NOMO-1 treated with DMSO at 0.1 percent for 48 hours (cell line): Measurements from ENCODE around the gene MEIS2.

ENCODE experiments used
- DNase-seq: peaks from one replicate; lab custom pipeline; 2025; ENCODE audit not compliant: unreplicated experiment; lab: John Stamatoyannopoulos, UW

MEIS2 gene

DNA sequence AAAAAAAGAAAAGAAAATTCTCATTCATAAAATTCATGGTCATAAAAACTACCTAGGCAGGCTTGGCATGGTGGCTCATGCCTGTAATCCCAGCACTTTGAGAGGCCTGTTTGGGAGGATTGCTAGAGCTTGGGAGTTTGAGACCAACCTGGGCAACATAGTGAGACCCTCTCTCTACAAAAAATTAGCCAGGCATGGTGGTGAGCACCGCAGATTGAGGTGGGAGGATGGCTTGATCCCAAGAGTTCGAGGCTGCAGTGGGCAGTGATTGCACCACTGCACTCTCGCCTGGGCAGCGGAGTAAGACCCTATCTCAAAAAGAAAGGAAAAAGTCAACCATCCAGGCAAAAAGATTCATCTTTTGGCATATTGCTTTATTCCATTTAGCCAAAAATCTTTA is 58.5 kb downstream of the MEIS2 start:
- no peak for DNase-seq

DNA sequence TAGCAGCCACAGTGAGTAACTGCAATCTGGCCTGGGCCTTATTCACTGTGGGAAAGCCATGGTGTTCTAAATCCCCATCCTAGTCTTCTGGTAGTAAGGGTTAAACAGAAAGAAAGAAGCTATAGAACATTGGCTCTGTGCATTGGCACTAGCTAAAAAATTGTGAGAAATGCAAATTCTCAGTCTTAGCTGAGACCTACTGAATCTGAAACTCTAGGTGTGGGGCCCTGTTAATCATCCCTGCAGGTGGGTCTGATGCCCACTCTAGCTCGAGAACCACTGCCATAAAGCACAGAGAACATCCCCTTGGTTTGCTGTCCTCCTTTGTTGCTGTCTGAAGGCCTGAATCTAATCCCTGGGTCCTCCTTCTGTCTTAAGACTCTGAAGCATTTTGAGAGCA is 59.3 kb downstream of the MEIS2 start:
- DNase-seq, result no peak

DNA sequence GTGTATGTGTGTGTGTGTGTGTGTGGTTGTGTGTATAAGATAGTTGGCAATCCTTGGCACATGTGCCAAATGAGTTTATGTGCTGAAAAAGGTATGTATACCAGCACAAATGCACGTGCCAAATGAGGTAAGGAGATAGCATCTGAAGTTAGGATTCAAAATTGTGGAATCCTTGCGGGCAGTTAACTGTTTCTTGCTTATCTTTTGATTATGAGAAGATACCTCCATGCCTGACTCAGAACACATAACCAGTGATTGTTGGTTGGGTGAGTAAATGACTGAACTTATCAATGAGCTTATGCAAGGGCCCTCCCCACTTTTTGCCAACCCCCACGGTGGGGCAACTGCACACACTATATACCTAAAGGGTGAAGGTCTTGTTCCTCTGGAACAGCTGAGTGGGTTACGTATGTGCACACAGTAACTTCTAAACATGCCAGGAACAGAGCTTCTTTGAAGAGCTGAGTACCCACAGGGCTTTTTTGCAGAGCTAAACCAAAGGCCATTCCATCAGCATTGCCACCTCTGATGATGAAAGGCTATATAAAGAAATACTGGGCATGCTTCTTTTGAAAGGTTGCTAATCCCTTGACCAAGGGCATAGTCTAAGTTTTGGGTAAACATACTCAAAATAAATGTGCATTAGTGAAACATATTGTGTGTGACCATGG is 60.1 kb downstream of the MEIS2 start:
- DNase-seq, result no peak

DNA sequence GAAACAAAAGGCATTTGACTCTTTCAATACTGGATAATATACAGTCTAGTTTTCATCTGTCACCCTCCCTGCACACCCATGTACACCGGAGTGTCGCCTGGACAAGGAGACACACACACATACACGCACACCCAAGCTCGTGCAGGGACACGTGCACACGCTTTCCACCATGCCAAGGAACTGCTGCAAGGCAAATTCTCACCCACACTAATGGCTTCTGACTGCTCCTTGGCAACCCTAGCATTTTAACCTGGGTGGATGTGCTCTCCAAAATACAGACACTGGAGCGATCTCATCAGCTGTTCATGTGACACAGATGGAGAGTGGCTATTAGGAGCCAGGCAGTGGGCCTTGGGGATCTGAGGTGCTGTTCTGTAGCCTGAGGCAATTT is 61.6 kb downstream of the MEIS2 start:
- no peak for DNase-seq

DNA sequence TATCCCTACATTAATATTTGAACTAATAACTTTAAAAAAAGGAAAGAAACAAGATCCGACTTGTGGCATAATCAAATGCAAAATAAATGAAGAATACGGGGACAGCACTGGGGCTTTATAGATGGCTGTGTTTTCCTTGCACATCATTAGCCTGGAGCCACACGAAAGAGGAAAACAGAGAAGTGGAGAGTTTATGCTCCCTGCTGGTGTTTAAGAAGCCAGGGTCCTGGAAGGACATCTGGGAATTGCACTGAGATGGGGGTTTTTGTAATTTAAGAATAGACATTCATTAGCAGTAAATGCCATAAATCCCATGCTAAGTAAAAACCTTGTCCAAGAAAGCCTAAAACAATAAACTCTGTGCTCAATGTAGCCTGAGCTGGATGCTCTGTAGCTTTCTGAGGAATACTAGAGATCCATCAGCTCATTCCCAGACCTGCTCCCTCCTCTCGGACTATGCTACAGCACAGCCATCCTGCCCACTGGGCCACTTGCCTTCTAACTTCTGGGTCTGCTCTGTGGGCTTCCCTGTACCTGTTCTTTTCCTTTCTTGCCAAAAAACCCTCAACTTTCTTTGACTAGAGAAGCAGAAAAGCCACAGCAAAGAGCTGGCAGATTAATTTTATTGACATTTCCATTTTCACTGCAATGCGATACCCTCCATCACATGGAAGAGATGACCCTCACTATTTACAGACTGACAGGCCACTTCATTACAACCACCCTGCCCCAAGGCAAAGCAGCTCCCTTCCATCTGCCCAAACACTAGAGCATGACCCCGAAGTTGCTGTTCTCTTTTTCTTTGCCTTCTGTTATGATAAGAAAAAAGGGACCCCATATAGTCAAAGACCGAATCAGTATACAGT is 62.3 kb downstream of the MEIS2 start:
- DNase-seq, result no peak

DNA sequence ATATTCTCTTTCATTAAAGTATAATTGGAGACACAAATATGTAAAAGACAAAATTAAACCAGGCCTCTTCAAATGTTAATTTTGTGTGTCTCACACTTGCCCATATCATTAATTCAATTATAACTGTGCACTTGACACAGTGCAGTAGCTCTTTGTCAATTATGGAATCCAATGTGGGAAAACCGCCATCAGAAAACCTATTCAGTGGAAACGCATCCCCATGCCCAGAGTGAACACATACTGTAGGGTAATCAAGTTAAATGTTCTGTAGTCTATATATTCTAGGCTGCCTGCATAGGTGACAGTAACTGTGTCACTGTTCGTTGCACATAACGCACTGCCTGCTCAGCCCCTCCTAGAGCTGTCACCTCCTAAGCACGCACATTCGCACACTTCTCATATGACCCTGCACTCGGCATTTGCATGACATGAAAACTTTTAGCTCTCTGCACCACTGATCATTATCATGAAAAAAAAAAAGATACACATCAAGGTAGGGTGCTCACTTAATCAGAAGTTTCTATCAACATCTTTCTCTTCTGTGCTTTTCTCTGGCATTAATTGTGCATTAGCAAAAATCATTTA is 63.2 kb downstream of the MEIS2 start:
- no peak for DNase-seq

DNA sequence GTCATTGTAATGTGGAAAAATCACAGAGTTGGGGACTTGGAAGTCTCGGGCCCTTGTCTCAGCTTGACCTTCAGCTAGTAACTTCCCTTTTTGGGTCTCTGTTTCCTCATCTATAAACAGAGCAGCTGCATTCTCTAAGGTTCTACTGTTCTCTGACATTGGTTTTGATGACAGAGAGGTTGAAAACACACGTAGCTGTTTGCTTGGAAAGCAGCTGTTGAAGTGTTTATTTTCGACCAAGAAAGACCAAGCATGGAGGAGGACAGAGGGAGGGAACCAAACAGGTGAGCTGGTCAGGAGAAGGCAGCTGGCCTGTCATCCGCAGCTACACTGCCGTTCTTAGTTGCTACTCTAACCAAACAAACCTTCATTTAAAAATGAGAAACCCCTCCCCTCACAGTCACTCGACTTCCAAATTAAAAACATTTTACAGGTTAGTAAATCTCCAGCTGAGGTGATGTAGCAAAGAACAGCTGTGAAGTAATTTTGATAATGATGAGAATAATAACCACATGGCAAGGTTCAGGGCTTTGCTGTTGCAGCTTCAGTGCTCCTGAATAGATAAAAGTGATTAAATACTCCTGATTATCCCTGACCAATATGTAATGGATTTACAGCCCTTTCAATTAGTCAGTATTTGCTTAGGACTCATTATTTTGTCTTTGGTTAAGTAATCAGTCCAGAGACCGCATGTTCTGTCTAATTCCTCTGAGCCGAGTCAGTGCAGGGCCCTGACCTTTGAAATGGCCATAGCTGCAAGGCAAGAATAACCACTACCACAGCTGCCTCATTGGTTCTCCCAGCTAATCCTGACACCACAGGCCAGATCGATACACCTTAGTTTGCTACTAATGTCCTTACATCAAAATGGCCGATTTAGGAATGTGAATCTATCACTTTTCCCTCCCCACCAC is 65.3 kb downstream of the MEIS2 start:
- DNase-seq, result peak; percentile 1

DNA sequence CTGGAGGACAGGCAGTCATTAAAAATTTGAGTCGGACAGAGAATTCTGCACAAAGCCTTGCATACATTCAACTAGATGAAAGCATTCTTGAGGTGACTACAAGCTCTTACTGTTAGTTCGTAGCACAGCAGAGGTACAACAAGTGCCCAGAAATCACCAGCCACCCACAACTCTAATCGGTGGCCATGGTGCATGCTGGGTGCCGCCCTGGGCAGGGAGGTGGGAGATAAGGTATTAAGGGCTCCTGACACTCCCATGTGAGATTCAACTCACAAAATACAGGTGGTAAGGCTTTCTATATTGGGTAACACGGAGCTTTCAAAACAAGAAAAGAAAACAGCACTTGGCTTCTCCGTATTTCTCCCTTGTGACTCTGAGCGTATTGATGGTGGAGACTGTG is 66.0 kb downstream of the MEIS2 start:
- no peak for DNase-seq

DNA sequence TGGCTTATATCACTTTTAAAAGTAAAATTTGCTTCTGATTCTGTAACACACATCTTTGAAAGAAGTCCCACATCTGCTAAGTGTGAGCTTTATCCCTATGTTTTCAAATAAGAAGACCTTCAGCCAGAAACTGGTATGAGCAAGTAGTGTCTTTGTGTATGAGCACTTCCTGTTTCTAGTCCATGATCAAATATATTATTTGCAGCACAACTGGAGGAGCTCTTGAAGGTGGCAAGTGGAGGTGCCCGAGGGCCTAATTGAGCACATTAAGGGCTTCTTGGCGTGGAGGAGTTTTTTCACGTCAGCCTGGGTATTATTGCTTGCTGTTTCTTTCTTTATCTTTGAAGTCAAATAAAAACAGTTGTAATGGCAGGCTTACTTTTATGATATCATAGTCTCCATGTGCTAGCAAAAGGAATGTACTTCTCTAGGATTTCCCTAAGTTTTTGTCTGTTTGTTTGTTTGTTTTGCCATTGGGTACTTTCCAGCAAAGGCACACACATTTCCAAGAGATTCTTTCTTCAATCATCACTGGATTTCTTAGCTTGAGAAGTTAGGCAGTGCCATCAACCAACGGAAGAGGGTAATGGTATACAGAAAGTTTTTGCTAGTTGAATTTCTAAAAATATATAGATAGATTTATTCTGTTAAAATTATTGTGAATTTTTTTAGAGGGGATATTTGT is 68.1 kb downstream of the MEIS2 start:
- DNase-seq, result no peak

DNA sequence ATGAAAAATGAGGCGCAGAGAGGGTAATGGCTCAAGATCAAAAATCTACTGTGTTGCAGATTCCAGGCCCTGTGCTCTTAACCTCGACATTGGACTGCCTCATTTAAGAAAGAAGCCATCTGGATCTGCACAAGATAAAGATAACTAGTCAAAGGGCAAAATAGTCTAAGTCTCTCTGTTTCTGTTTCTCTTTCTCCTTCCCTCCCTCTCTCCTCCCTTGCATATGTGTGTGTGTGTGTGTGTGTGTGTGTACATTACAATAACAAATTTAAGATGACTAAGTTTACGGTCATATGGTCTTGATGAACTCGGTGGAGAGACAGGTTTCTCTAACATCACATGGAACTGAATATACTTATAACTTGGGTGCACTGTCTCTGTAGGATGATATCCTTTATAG is 69.2 kb downstream of the MEIS2 start:
- DNase-seq, result no peak

DNA sequence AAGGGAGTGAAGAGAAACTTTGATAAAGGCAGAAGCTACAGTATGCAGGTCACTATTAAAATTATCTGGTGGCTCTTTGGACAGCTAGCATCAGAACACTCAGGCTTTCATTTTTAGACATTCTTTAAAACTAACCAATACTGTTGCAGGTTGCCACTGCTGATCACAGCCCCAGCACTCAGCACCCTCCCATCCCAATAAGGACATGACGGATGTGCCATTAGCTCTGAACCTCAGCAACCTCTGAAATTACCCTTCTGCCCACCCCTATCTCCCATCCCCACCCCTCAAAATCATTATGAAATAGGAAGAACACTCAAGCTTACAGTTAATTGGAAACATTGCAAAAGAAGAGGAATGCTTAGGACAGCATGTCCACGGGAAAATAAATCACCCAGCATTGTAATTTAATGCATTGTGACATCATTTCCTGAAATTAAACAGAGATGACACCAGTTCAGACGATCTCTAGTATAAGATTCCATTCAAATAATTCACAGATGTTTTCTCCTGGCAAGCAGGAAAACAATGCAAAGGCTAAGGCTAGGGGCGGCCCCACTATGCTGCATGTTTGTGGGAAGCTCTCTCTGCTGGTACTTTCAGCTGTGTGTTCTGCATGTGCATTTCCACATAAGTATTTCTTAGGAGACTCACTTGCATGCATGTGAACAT is 71.6 kb downstream of the MEIS2 start:
- DNase-seq, result no peak

DNA sequence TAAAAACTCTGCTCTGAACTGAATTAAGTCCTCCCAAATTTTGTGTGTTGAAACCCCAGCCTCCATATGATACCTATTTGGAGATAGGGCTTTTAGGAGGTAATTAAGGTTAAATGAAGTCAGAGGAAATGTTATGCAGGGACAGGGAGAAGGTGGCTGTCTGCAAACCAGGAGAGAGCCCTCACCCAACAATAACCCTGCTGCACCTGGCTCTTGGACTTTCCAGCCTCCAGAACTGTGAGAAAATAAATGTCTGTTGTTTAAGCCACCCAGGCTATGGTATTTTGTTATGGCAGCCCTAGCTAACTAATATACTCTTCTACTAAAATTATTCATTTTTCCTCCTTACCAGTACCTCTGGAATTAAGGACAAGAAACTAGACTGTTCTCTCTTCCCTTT is 79.5 kb downstream of the MEIS2 start:
- DNase-seq, result no peak

DNA sequence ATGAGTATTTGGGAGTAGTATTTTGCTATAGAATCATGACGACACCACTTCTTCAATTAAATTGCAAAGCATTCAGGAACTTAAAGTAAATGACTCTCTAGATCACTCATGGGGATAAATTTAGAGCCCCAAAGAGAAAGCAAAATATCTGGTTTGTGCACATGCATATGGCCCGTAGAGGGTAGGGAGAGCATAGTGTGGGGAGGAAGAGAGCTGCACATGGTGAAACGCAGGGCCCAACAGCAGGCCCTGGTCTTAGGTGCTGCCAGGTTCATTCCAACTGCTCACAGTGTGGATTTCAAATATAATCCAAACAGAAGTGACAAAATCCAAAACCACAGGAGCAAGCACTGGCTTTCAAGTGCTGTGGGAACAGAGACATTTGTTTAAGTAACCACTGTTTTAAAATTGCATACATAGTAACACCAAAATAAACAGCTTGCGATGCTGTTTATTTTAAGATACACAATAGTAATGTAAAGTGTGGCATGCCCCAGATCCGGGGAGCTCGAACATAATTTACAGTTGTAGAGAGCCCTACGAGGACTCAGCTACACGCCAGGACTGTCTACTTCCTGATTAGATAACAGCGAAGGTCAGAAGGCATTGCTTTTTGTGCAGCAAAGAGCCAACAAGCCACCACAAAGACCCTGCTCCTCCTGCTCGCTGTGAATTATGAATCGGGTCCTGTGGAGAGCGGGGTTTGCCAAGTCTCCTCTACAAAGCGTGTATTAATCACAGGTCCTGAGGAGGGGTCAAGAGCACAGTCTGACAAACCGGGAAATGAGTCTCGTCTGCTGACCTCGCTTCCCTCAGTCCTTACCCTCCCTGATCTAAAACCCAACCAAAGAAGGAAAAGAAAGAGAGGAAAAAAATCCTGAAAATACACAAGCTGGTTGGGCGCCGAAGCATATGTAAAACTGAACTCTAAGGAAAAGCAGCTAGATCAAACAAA is 80.6 kb downstream of the MEIS2 start:
- no peak for DNase-seq

DNA sequence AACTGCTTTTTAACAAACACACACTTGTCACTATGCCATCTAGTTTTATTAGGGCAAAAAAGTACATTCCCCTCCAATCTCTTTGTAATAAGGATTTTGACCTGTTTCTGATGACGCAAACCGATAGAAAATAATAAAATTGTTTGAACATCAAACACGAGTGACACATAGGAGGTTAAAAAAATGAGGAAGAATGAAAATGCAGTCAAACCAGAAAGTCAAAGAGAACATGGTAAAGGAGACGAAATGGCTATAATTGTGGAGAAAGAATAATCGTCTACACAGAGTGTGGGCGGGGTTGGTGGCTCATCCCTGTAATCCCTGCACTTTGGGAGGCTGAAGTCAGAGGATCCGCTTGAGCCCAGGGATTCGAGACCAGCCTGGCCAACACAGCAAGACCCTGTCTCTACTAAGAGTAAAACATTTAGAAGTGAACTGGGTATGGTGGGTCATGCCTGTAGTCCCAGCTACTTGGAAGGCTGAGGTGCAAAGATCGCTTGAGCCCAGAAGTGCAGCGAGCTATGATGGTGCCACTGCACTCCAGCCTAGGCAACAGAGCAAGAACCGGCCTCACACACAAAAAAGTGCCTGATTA is 83.2 kb downstream of the MEIS2 start:
- DNase-seq, result no peak

DNA sequence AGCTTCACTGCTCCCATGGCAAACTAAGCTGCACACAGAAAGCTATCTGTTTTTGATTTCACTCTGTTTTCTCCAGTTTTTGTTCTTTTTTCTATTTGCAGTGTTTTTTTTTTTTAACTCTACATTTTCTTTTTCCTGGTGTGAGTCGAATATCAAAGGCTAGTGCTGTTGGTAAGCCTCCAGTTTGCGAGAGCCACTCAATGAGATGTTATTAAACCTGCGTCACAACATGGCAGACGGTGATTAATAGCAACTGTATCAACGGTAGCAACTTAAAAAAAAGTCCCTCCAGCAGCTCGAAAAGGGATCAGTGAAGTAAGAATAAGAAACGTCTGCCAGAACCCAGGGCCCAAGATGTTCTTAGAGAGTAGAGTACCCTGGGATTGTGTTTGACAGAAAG is 84.1 kb downstream of the MEIS2 start:
- no peak for DNase-seq

DNA sequence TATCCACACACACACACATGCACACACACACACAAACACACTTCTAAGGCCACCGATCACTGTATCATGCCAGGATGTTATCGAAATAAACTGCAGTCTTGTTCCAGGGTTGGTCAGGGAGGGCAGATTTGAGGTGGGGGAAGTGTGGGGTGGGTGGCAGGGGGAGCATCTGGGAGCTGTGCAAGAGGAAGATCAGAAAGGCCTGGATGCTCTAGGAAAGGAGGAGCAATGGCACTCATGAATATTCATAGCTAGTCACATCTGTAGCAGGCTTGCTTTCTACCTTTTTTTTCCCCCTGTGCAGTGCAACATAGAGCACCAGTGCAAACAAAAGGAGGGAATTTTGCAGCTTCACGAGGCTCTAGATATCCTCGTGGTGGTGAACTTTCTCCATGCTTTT is 84.9 kb downstream of the MEIS2 start:
- no peak for DNase-seq

DNA sequence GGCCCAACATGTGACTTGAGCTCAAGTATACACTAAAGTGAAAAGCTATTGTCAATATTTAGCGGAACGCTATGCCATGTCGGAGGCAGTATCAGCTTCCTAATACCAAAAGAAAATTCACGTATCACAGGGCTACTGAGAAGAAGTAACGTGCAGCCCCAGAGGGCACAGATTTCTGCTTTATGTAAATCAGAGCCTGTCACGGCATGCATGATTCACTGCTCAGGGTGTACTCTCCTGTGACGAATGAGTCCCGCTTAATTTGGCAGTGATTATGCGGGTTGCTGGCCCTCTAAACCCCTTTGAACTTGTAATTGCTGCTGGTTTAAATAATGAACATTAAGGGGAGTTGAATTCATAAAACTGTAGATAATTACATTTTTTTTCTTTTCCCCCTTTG is 85.3 kb downstream of the MEIS2 start:
- no peak for DNase-seq

DNA sequence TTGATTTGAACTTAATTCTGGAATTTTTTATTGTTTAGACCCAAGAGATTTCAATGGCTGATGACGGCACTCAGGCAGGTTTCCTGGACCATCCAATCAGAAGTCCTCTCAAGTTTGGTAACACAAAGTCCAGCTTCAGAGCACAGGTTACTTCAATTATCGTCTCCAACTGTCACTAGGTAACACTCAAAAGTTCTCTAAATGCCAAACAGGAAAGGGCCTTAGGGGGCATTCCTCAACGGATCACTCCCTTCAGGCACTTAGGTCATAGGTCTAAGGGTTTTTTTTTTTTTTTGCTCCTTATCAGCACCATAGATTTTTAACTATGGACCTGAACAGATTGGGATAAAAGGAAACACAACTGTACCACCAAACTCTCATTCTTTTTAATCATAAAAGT is 85.8 kb downstream of the MEIS2 start:
- DNase-seq, result no peak

DNA sequence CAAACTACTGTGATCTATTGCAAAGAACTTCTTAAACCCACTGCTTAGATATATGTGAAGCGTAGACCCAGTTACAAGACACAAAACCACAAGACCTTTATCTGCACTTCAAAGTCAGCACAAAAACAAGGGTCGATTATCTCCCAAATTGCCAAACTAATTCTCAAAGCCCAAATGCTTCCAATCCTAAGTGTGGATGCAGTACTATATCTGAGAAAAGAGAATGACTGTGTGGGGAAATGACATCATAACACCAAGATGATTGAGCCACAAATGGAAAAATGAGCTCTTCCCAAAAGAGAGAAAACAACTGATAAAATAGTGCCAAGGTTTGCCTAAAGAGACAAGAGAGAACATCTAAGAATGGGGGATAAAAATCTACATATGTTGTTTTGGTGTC is 86.2 kb downstream of the MEIS2 start:
- no peak for DNase-seq
